ENCODE results near the gene NTM.

The NTM gene

GRCh38 chr11:132033051-132033450 is 662.6 kb downstream of the NTM start:
- no peak for DNase-seq

- no peak for DNase-seq
Observed at GRCh38 chr11:132035228-132035627, 664.8 kb downstream of the NTM start.

GRCh38 chr11:132035766-132036165 is 665.4 kb downstream of the NTM start:
- DNase-seq: no peak

GRCh38 chr11:132036220-132036619 is 665.8 kb downstream of the NTM start:
- DNase-seq: no peak

GRCh38 chr11:132036746-132037466 is 666.5 kb downstream of the NTM start:
- no peak for DNase-seq

GRCh38 chr11:132037467-132037862 is 667.0 kb downstream of the NTM start:
- no peak for DNase-seq

GRCh38 chr11:132037956-132038355 is 667.5 kb downstream of the NTM start:
- no peak for DNase-seq

- DNase-seq: no peak
Observed at GRCh38 chr11:132039521-132039920, 669.1 kb downstream of the NTM start.

GRCh38 chr11:132042296-132042695 is 671.9 kb downstream of the NTM start:
- no peak for DNase-seq

GRCh38 chr11:132043714-132044113 is 673.3 kb downstream of the NTM start:
- no peak for DNase-seq

- DNase-seq: no peak
Observed at GRCh38 chr11:132045107-132045506, 674.7 kb downstream of the NTM start.

GRCh38 chr11:132046288-132046865 is 676.0 kb downstream of the NTM start:
- no peak for DNase-seq

- DNase-seq: no peak
Observed at GRCh38 chr11:132047167-132047566, 676.8 kb downstream of the NTM start.

- no peak for DNase-seq
Observed at GRCh38 chr11:132048040-132048439, 677.6 kb downstream of the NTM start.

- no peak for DNase-seq
Observed at GRCh38 chr11:132049205-132049604, 678.8 kb downstream of the NTM start.

GRCh38 chr11:132050049-132050448 is 679.6 kb downstream of the NTM start:
- DNase-seq: no peak

GRCh38 chr11:132050577-132051165 is 680.3 kb downstream of the NTM start:
- DNase-seq: no peak

GRCh38 chr11:132051704-132052103 is 681.3 kb downstream of the NTM start:
- no peak for DNase-seq

GRCh38 chr11:132052342-132052741 is 681.9 kb downstream of the NTM start:
- DNase-seq: no peak

GRCh38 chr11:132052904-132053303 is 682.5 kb downstream of the NTM start:
- DNase-seq: no peak

GRCh38 chr11:132054822-132055221 is 684.4 kb downstream of the NTM start:
- no peak for DNase-seq

- DNase-seq: no peak
Observed at GRCh38 chr11:132055296-132055695, 684.9 kb downstream of the NTM start.

GRCh38 chr11:132056689-132057088 is 686.3 kb downstream of the NTM start:
- DNase-seq: no peak

GRCh38 chr11:132057266-132057665 is 686.9 kb downstream of the NTM start:
- no peak for DNase-seq

All from effector CD8-positive, alpha-beta T cell (primary cell).